ENCODE measurements around the gene CLDN6. TPM values are rescaled to one million over a fixed set of nuclear protein-coding genes. Genes with fewer than 3 reads are reported as not detected.
"Not testable (repeated sequence)": the region's sequence is repeated elsewhere in the genome, so short reads cannot be mapped to it uniquely, and the experiment has no call there.

The CLDN6 gene
- total RNA-seq, 2 experiments from 2014 or later: not detected

DNA sequence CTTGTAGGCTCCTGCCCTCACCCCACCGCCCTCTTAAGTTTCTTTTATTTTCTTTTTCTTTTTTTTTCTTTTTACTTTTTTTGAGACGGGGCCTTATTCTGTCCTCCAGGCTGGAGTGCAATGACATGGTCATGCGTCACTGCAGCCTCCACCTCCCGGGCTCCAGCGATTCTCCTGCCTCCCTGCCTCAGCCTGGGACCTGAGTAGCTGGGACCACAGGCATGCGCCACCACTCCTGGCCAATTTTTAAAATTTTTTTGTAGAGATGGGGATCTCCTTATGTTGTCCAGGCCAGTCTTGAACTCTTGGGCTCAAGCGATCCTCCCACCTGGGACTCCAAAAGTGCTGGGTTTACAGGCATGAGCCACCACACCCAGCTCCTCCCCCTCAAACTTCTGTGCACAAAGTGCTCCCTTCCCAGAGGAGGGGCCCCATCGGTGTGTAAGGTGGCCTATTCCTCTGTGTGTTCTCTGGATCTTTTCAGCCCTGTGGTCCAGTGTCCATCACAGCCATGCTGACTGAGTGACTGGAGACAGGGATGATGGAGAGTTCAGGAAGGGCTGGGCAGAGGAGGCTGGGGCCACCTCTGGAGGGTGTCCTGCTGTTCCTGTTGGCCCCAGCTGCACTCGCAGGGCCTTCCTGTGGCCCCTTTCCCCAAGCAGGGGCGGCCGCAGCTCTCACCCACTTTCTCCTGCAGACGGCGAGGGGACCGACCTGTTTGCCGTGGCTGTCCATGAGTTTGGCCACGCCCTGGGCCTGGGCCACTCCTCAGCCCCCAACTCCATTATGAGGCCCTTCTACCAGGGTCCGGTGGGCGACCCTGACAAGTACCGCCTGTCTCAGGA lies 38.6 kb upstream of the CLDN6 start:
- H3K27ac Mint-ChIP-seq: peak overlapping the region; percentile 45
- peak overlapping the region; percentile 92 for H3K4me3 Mint-ChIP-seq
- H3K36me3 Mint-ChIP-seq: peaks cover 21% of the 10 kb centered on the region
- peaks cover 44% of the 10 kb centered on the region for H3K4me1 Mint-ChIP-seq
- no peaks in the 10 kb centered on the region for H3K9me3 Mint-ChIP-seq
- DNase-seq: no peak
- H3K27me3 Mint-ChIP-seq: no peaks in the 10 kb centered on the region

DNA sequence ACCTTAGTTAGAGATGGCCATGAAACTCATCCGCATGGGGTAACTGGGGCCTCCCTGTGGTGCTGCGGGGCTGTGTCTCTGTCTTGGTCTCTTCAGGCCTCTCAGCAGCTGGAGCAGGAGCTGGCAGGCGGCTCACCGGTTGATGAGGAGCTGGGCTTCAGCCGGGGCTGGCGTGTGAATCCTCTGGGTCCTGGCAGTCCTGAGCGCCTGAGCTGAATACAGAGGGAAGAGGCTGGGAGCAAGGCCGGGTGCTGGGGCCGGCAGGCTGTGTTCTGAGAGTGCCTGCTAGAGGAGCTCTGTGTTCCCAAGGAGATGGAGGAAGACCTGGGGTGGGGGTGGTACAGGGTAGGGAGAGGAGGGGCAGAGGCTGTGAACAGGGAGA lies 37.7 kb upstream of the CLDN6 start:
- H3K36me3 Mint-ChIP-seq: peaks cover 21% of the 10 kb centered on the region
- not testable (repeated sequence) for H3K9me3 Mint-ChIP-seq, H3K27me3 Mint-ChIP-seq, DNase-seq
- peak overlapping the region; percentile 89 for H3K27ac Mint-ChIP-seq
- peak overlapping the region; percentile 22 for H3K4me3 Mint-ChIP-seq
- peaks cover 52% of the 10 kb centered on the region for H3K4me1 Mint-ChIP-seq

GRCh38 chr16:3054965-3055733 lies 37.2 kb upstream of the CLDN6 start:
- peaks cover 52% of the 10 kb centered on the region for H3K4me1 Mint-ChIP-seq
- peaks cover 21% of the 10 kb centered on the region for H3K36me3 Mint-ChIP-seq
- no peak for DNase-seq
- H3K4me3 Mint-ChIP-seq: peak overlapping the region; percentile 33
- H3K9me3 Mint-ChIP-seq: no peaks in the 10 kb centered on the region
- peak overlapping the region; percentile 89 for H3K27ac Mint-ChIP-seq
- H3K27me3 Mint-ChIP-seq: no peaks in the 10 kb centered on the region

GRCh38 chr16:3053330-3053710 lies 35.3 kb upstream of the CLDN6 start:
- DNase-seq, H3K27me3 Mint-ChIP-seq, H3K9me3 Mint-ChIP-seq, H3K4me3 Mint-ChIP-seq, H3K27ac Mint-ChIP-seq: not testable (repeated sequence)
- Mint-ChIP-seq H3K36me3 (peaks cover 21% of the 10 kb centered on the region), H3K4me1 (peaks cover 47% of the 10 kb centered on the region)

- H3K4me3 Mint-ChIP-seq, H3K27ac Mint-ChIP-seq, DNase-seq, H3K27me3 Mint-ChIP-seq, H3K9me3 Mint-ChIP-seq: not testable (repeated sequence)
- H3K36me3 Mint-ChIP-seq: peaks cover 21% of the 10 kb centered on the region
- peaks cover 49% of the 10 kb centered on the region for H3K4me1 Mint-ChIP-seq
These were observed 34.8 kb upstream of the CLDN6 start for GRCh38 chr16:3052571-3053329.

GRCh38 chr16:3051494-3051893 lies 33.5 kb upstream of the CLDN6 start:
- no peaks in the 10 kb centered on the region for H3K9me3 Mint-ChIP-seq
- peaks cover 38% of the 10 kb centered on the region for H3K4me1 Mint-ChIP-seq
- no peak for DNase-seq
- no peak overlapping the region for H3K27ac Mint-ChIP-seq
- peaks cover 15% of the 10 kb centered on the region for H3K36me3 Mint-ChIP-seq
- H3K27me3 Mint-ChIP-seq: peaks cover 19% of the 10 kb centered on the region
- no peak overlapping the region for H3K4me3 Mint-ChIP-seq

GRCh38 chr16:3051009-3051408 lies 33.0 kb upstream of the CLDN6 start:
- Mint-ChIP-seq H3K9me3 (no peaks in the 10 kb centered on the region), H3K27me3 (peaks cover 19% of the 10 kb centered on the region), H3K27ac (no peak overlapping the region), H3K4me1 (peaks cover 35% of the 10 kb centered on the region), H3K4me3 (no peak overlapping the region), H3K36me3 (peaks cover 15% of the 10 kb centered on the region)
- DNase-seq: no peak

DNA sequence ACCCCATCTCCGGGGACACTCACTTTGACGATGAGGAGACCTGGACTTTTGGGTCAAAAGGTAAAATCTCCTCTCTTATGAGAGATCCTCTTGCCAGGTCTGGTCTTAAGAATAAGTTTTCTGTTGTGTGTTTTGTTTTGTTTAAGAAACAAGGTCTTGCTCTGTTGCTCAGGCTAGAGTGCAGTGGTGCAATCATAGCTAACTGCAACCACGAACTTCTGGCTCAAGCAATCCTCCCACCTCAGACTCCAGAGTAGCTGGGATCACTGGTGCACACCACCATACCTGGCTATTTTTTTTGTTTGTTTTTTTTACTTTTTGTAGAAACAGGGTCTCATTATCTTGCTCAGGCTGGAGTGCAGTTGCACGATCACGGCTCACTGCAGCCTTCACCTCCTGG lies 32.5 kb upstream of the CLDN6 start:
- Mint-ChIP-seq H3K27me3 (peaks cover 22% of the 10 kb centered on the region), H3K9me3 (no peaks in the 10 kb centered on the region), H3K36me3 (peaks cover 15% of the 10 kb centered on the region), H3K4me1 (peaks cover 31% of the 10 kb centered on the region), H3K4me3 (no peak overlapping the region), H3K27ac (no peak overlapping the region)
- DNase-seq: no peak

DNA sequence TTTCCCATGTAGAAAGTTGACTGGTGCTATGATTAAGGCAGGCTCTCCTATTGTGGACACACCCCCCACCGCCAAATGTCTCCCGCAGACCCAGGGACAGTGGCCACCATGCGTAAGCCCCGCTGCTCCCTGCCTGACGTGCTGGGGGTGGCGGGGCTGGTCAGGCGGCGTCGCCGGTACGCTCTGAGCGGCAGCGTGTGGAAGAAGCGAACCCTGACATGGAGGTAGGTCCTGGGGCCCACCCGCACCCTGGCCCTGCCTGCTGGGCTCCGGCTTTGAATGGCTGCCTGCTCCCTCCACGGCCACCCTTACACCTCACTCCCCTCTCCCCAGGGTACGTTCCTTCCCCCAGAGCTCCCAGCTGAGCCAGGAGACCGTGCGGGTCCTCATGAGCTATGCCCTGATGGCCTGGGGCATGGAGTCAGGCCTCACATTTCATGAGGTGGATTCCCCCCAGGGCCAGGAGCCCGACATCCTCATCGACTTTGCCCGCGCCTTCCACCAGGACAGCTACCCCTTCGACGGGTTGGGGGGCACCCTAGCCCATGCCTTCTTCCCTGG lies 32.0 kb upstream of the CLDN6 start:
- Mint-ChIP-seq H3K27me3 (peaks cover 27% of the 10 kb centered on the region), H3K36me3 (peaks cover 12% of the 10 kb centered on the region), H3K9me3 (no peaks in the 10 kb centered on the region), H3K27ac (no peak overlapping the region), H3K4me1 (peaks cover 30% of the 10 kb centered on the region), H3K4me3 (no peak overlapping the region)
- DNase-seq: no peak

DNA sequence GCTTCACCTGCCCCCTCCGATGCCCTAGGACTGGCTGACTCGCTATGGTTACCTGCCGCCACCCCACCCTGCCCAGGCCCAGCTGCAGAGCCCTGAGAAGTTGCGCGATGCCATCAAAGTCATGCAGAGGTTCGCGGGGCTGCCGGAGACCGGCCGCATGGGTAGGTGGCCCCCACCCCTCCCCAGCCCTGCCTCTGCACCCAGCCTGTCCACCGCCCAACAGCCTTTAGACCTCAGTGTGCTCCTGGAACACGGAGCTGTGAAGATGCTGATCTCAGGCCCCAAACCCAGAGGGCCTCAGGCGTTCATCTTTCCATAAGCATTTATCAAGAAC lies 29.4 kb upstream of the CLDN6 start:
- H3K4me1 Mint-ChIP-seq: peaks cover 19% of the 10 kb centered on the region
- no peak overlapping the region for H3K27ac Mint-ChIP-seq

GRCh38 chr16:3046641-3047386 lies 28.8 kb upstream of the CLDN6 start:
- Mint-ChIP-seq H3K9me3 (no peaks in the 10 kb centered on the region), H3K27ac (no peak overlapping the region), H3K27me3 (peaks cover 56% of the 10 kb centered on the region), H3K4me3 (peak overlapping the region; percentile 43), H3K4me1 (peaks cover 19% of the 10 kb centered on the region), H3K36me3 (no peaks in the 10 kb centered on the region)
- DNase-seq: no peak

More for the DNA sequence above, 29.4 kb upstream of the CLDN6 start:
- DNase-seq: no peak
- no peaks in the 10 kb centered on the region for H3K36me3 Mint-ChIP-seq
- H3K4me3 Mint-ChIP-seq: no peak overlapping the region
- H3K27me3 Mint-ChIP-seq: peaks cover 53% of the 10 kb centered on the region
- H3K9me3 Mint-ChIP-seq: no peaks in the 10 kb centered on the region

GRCh38 chr16:3045758-3046640 lies 28.0 kb upstream of the CLDN6 start, which contains the start of gene MMP25:
Gene MMP25 (plus strand): TSS chr16:3046561. CDS start chr16:3046918, 357 bp downstream.
- no peaks in the 10 kb centered on the region for H3K36me3 Mint-ChIP-seq
- H3K27ac Mint-ChIP-seq: no peak within 1 kb of the TSS

GRCh38 chr16:3044708-3045107 lies 26.7 kb upstream of the CLDN6 start:
- Mint-ChIP-seq H3K27me3 (peaks cover 76% of the 10 kb centered on the region), H3K36me3 (no peaks in the 10 kb centered on the region), H3K27ac (no peak overlapping the region), H3K4me1 (peaks cover 9% of the 10 kb centered on the region), H3K4me3 (peak overlapping the region; percentile 73), H3K9me3 (no peaks in the 10 kb centered on the region)
- DNase-seq: no peak

More at GRCh38 chr16:3045758-3046640, 28.0 kb upstream of the CLDN6 start, which contains the start of gene MMP25:
- DNase-seq: no peak
- H3K4me3 Mint-ChIP-seq: peak within 1 kb of the TSS; percentile 73
- peaks cover 63% of the 10 kb centered on the region for H3K27me3 Mint-ChIP-seq
- peaks cover 13% of the 10 kb centered on the region for H3K4me1 Mint-ChIP-seq
- H3K9me3 Mint-ChIP-seq: no peaks in the 10 kb centered on the region

Data from activated naive CD8-positive, alpha-beta T cell treated with anti-CD3 and anti-CD28 coated beads for 36 hours (primary cell).